Ishikawa (cell line): ENCODE measurements around the gene FAM9A.

ENCODE experiments used
- CEBPB ChIP-seq: IDR thresholded peaks from 2 replicates; pipeline ENCODE4 v1.6.1; 2012
- CREB1 ChIP-seq: IDR thresholded peaks from 2 replicates; pipeline ENCODE4 v1.6.1; 2012; ENCODE audit warnings: low read depth
- EGR1 ChIP-seq: IDR thresholded peaks from 2 replicates; pipeline ENCODE4 v1.6.1; 2012
- EP300 ChIP-seq: IDR thresholded peaks from 2 replicates; pipeline ENCODE4 v1.6.1; 2012; ENCODE audit warnings: borderline replicate concordance
- FOXM1 ChIP-seq: IDR thresholded peaks from 2 replicates; pipeline ENCODE4 v1.6.1; 2012; ENCODE audit warnings: low read depth, borderline replicate concordance
- MAX ChIP-seq: IDR thresholded peaks from 2 replicates; pipeline ENCODE4 v1.6.1; 2012
- NFIC ChIP-seq: IDR thresholded peaks from 2 replicates; pipeline ENCODE4 v1.6.1; 2012
- RAD21 ChIP-seq: IDR thresholded peaks from 2 replicates; pipeline ENCODE4 v1.6.1; 2012; ENCODE audit warnings: low read depth
- REST ChIP-seq: IDR thresholded peaks from 2 replicates; pipeline ENCODE4 v1.6.1; 2012; ENCODE audit warnings: low read depth, mild to moderate bottlenecking
- TAF1 ChIP-seq: IDR thresholded peaks from 2 replicates; pipeline ENCODE4 v1.6.1; 2012; ENCODE audit warnings: low read depth, mild to moderate bottlenecking
- TCF12 ChIP-seq: IDR thresholded peaks from 2 replicates; pipeline ENCODE4 v1.6.1; 2012; ENCODE audit warnings: low read depth
- TEAD4 ChIP-seq: IDR thresholded peaks from 2 replicates; pipeline ENCODE4 v1.6.1; 2012
- USF1 ChIP-seq: IDR thresholded peaks from 2 replicates; pipeline ENCODE4 v1.6.1; 2012
- YY1 ChIP-seq: IDR thresholded peaks from 2 replicates; pipeline ENCODE4 v1.6.1; 2012; ENCODE audit warnings: low read depth
- ZBTB7A ChIP-seq: IDR thresholded peaks from 2 replicates; pipeline ENCODE4 v1.6.1; 2012; ENCODE audit warnings: low read depth

FAM9A gene

GRCh38 chrX:8755116-8755515 lies 46.1 kb downstream of the FAM9A start:
- TF ChIP-seq NFIC (no peak), TAF1 (no peak), EP300 (no peak), CEBPB (no peak)

- no peak for TF ChIP-seq TCF12
- TF ChIP-seq CEBPB = no peak
- TF ChIP-seq EGR1 = no peak
- TF ChIP-seq EP300 = no peak
- no peak for TF ChIP-seq MAX
- no peak for TF ChIP-seq TAF1
- TF ChIP-seq REST = no peak
- TF ChIP-seq FOXM1 = no peak
- no peak for TF ChIP-seq TEAD4
- TF ChIP-seq CREB1 = no peak
- TF ChIP-seq USF1 = no peak
- TF ChIP-seq NFIC = no peak
- no peak for TF ChIP-seq ZBTB7A
- TF ChIP-seq YY1 = no peak
- no peak for TF ChIP-seq RAD21
Measured at GRCh38 chrX:8749697-8750096, 51.5 kb downstream of the FAM9A start.

GRCh38 chrX:8748855-8749254 lies 52.3 kb downstream of the FAM9A start:
- no peak for TF ChIP-seq TAF1
- peak; percentile 26; the same call in 1 of the 2 replicates for TF ChIP-seq RAD21
- TF ChIP-seq TCF12 = no peak
- no peak for TF ChIP-seq ZBTB7A
- TF ChIP-seq TEAD4 = no peak

GRCh38 chrX:8743126-8743732 lies 58.0 kb downstream of the FAM9A start:
- no peak for TF ChIP-seq ZBTB7A
- no peak for TF ChIP-seq EP300
- TF ChIP-seq USF1 = no peak
- TF ChIP-seq TEAD4 = no peak
- TF ChIP-seq NFIC = no peak
- TF ChIP-seq TAF1 = no peak
- TF ChIP-seq RAD21 = peak; percentile 51

GRCh38 chrX:8741981-8742380 lies 59.2 kb downstream of the FAM9A start:
- no peak for TF ChIP-seq FOXM1
- TF ChIP-seq TCF12 = no peak
- no peak for TF ChIP-seq EP300
- no peak for TF ChIP-seq CEBPB
- no peak for TF ChIP-seq MAX
- no peak for TF ChIP-seq EGR1
